GM06990 (cell line): ENCODE results near the gene PNMA1.

ENCODE experiments used
- DNase-seq: peaks from one replicate; pipeline ENCODE4 v3.0.0-alpha.2; 2011; ENCODE audit not compliant: insufficient read length; ENCODE audit errors: extremely low read depth
- H3K27me3 ChIP-seq: replicated peaks from 2 replicates; pipeline ENCODE4 v1.6.0; 2011; ENCODE audit warnings: low read length; ENCODE audit not compliant: control insufficient read depth, insufficient read depth
- H3K36me3 ChIP-seq: 2 replicates; pipeline ENCODE4 v1.5.1; 2011; ENCODE audit warnings: low read length; ENCODE audit not compliant: control insufficient read depth, insufficient read depth
- H3K4me3 ChIP-seq: replicated peaks from 2 replicates; pipeline ENCODE4 v1.5.1; 2011; ENCODE audit warnings: low read depth, mild to moderate bottlenecking, control low read depth, low read length
- TF ChIP-seq, protein P1 (sequence below): IDR thresholded peaks from 2 replicates; pipeline ENCODE4 v1.5.1; 2011; ENCODE audit warnings: low read length, control low read depth, mild to moderate bottlenecking, inconsistent platforms; ENCODE audit not compliant: insufficient read depth, poor library complexity, severe bottlenecking

The PNMA1 gene

DNA sequence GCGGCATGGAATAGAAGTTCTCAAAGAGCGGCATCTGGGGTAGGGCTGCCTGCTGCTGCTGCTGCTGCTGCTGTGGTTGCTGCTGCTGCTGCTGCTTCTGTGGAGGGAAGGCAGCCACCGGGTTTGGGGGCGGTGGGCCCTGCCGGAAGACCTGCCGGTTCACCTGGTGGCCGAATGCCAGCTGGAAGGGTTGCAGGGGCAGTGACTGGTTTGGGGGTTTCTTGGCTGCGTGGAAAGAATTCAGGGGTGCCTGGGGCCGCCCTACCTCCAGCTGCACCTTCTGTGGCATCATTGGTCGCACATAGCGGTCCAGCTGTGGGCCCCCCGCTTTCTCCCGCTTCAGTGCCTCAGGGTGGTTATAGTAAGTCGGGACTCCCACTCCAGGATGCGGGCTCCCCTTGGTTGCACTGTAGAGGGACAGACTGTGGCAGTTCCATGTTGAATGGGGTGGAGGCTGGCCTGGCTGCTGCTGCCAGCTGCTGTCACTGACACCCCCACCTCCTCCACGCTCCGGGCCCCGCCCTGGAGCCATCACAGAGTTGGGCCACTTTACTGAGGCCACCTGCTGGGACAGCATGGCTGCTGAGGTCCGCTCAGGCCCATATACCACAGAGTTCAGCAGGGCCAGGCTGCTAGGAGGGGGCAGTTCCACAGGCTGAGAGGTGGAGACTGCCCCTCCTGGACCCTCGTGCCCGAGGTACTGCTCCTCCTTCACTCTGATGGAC is 25.2 kb upstream of the PNMA1 start:
- DNase-seq = no peak
- TF ChIP-seq, protein P1, sequence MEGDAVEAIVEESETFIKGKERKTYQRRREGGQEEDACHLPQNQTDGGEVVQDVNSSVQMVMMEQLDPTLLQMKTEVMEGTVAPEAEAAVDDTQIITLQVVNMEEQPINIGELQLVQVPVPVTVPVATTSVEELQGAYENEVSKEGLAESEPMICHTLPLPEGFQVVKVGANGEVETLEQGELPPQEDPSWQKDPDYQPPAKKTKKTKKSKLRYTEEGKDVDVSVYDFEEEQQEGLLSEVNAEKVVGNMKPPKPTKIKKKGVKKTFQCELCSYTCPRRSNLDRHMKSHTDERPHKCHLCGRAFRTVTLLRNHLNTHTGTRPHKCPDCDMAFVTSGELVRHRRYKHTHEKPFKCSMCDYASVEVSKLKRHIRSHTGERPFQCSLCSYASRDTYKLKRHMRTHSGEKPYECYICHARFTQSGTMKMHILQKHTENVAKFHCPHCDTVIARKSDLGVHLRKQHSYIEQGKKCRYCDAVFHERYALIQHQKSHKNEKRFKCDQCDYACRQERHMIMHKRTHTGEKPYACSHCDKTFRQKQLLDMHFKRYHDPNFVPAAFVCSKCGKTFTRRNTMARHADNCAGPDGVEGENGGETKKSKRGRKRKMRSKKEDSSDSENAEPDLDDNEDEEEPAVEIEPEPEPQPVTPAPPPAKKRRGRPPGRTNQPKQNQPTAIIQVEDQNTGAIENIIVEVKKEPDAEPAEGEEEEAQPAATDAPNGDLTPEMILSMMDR = no peak
- Histone ChIP-seq H3K4me3 (no peak overlapping the region), H3K27me3 (no peaks in the 10 kb centered on the region), H3K36me3 (peaks cover 35% of the 10 kb centered on the region)

DNA sequence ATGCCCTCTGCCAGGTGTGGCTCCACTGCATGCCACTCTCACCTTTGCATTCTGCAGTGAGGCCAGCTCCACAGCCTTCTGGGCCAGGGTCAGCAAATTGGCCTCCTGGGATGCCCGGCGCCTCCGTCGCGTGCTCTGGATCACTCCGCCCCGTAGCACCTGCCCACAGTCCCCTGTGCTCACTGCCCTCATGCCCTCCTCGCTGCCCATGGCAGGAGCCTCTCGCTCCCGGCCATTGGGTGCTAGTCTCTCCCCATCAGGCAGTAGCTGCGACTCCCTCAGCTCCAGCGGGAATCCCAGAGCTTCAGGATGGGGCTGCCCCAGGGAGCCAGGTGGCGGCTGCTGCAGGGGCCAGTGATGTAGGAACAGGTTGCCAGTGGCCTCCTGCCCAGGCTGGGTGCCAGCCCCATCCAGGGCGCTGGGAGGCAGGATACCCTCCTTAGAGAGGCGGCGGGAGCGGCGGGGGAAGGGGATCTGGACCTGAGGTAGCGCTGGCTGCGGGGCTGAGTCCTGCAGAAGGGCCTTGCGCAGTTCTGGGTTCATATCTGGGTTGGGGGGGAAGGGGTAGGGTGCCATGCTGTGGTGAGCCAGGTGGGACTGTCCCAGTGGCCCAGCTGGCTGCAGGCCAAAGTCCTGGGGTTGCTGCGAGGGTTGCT is 24.5 kb upstream of the PNMA1 start:
- Histone ChIP-seq H3K4me3 (no peak overlapping the region), H3K36me3 (peaks cover 35% of the 10 kb centered on the region), H3K27me3 (no peaks in the 10 kb centered on the region)
- TF ChIP-seq, protein P1 = no peak
- no peak for DNase-seq

DNA sequence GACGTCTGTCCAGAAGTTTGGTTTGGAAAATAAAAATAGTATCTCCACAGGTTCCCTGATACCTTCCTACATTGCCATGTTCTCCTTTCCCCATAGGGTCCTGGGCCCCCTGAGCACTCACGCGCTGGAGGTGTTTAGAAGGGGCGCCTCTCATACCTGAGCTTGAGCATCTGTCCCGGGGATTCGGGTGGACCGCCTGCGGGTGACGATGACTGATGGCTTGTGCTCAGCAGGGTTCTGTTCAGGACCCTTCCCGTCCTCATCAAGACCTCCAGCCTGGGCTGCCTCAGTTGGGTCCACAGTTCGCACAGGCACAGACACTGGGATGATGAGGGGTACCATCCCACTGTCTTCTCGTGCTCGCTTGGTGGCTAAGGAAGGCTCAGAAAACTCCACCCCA is 22.7 kb upstream of the PNMA1 start:
- no peak for DNase-seq
- H3K4me3 ChIP-seq = no peak overlapping the region
- TF ChIP-seq, protein P1 = no peak
- no peaks in the 10 kb centered on the region for H3K27me3 ChIP-seq
- peaks cover 35% of the 10 kb centered on the region for H3K36me3 ChIP-seq

DNA sequence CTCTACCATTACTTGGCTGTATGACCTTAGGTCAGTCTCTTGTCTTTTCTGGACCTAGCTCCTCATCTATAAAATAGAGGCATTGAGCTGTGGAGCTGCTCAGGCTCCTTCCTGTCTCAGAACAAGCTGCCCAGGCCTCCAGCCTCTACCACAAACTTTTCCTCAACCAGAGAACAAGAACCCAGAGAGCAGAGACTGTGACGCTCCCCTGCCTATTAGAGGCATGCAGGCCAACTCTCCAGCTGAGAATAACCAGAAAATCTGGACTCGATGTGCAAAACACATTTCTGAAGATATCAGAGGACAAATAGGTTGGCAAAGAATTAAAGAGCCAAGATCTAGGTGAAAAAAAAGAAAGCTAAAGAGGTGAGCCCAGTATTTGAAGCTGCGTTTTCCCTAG is 17.8 kb upstream of the PNMA1 start:
- peaks cover 31% of the 10 kb centered on the region for H3K36me3 ChIP-seq
- no peak overlapping the region for H3K4me3 ChIP-seq
- H3K27me3 ChIP-seq = no peaks in the 10 kb centered on the region
- DNase-seq = no peak
- TF ChIP-seq, protein P1 = no peak

DNA sequence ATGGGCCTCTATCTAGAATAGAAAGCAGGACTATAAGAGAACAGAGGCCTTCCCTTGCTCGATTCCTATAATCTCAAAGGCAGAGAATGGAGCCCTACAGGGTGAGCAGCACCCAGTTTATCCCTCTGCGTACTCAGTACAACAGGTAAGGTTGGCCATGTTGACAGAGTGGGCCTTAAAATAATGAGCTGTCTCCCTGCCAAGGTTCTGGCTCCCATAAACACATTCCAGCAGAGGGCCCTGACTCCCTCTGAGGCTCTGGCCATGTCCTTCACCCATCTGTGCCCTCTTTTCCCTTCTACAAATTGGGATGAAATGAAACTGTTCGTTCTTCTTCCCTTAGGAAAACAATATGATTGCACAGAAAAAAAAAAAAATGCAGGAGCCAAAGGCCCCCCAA is 16.9 kb upstream of the PNMA1 start:
- TF ChIP-seq, protein P1 = no peak
- H3K36me3 ChIP-seq = peaks cover 37% of the 10 kb centered on the region

More for the DNA sequence above, 16.9 kb upstream of the PNMA1 start:
- Histone ChIP-seq H3K27me3 (no peaks in the 10 kb centered on the region), H3K4me3 (no peak overlapping the region)
- DNase-seq = no peak
